Gastrocnemius medialis (tissue), 4 donors: ENCODE data around the gene LAMC3.

Experiments
- POLR2A ChIP-seq, 2 donors: fragments of 450-650 bp; IDR thresholded peaks; one replicate each; pipeline ENCODE4 v1.6.1; 2017; ENCODE audit warnings: antibody characterized with exemption in 2 of 2, mild to moderate bottlenecking in 2 of 2, moderate library complexity in 2 of 2
- TF ChIP-seq, protein P1 (sequence below), 5 experiments: fragments of 450-650 bp in 3 of 5; fragments of 200-600 bp in 2 of 5; sonication (generic) in 2 of 5; IDR thresholded peaks in 4 of 5; conservative IDR thresholded peaks in 1 of 5; 1 replicate in 4 of 5; 2 replicates in 1 of 5; pipeline ENCODE4 v1.5.1; 2016 to 2019; ENCODE audit warnings: antibody characterized with exemption in 5 of 5, mild to moderate bottlenecking in 3 of 5, moderate library complexity in 3 of 5

GRCh38 chr9:131019388-131020239 lies 10.6 kb downstream of the LAMC3 start:
- TF ChIP-seq, protein P1, sequence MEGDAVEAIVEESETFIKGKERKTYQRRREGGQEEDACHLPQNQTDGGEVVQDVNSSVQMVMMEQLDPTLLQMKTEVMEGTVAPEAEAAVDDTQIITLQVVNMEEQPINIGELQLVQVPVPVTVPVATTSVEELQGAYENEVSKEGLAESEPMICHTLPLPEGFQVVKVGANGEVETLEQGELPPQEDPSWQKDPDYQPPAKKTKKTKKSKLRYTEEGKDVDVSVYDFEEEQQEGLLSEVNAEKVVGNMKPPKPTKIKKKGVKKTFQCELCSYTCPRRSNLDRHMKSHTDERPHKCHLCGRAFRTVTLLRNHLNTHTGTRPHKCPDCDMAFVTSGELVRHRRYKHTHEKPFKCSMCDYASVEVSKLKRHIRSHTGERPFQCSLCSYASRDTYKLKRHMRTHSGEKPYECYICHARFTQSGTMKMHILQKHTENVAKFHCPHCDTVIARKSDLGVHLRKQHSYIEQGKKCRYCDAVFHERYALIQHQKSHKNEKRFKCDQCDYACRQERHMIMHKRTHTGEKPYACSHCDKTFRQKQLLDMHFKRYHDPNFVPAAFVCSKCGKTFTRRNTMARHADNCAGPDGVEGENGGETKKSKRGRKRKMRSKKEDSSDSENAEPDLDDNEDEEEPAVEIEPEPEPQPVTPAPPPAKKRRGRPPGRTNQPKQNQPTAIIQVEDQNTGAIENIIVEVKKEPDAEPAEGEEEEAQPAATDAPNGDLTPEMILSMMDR (IDR thresholded peaks at IDR 0.05 in 4 of 5, conservative IDR thresholded peaks at IDR 0.05 in 1 of 5), result no peak
- no peak for TF ChIP-seq POLR2A (IDR thresholded peaks at IDR 0.05)
